ENCODE measurements around the gene PRPSAP1.

PRPSAP1 gene

GRCh38 chr17:76383546-76384221 is 30.0 kb upstream of the PRPSAP1 start:
- peak; percentile 84 for DNase-seq (ENCODE audit: low spot score)

- peak; percentile 82 for DNase-seq (ENCODE audit: low spot score)
These were observed 29.3 kb upstream of the PRPSAP1 start for GRCh38 chr17:76382803-76383545.

GRCh38 chr17:76382351-76382802 is 28.7 kb upstream of the PRPSAP1 start:
- DNase-seq (ENCODE audit: low spot score), result no peak

GRCh38 chr17:76381633-76382350 is 28.1 kb upstream of the PRPSAP1 start:
- DNase-seq (ENCODE audit: low spot score), result no peak

GRCh38 chr17:76379646-76380376 is 26.1 kb upstream of the PRPSAP1 start:
- DNase-seq (ENCODE audit: low spot score), result no peak

GRCh38 chr17:76379275-76379641 is 25.5 kb upstream of the PRPSAP1 start:
- no peak for DNase-seq (ENCODE audit: low spot score)

GRCh38 chr17:76378548-76379274 is 25.0 kb upstream of the PRPSAP1 start:
- DNase-seq (ENCODE audit: low spot score), result no peak

- no peak for DNase-seq (ENCODE audit: low spot score)
These were observed 22.8 kb upstream of the PRPSAP1 start for GRCh38 chr17:76376318-76377133.

GRCh38 chr17:76371656-76372628 is 18.2 kb upstream of the PRPSAP1 start:
- DNase-seq (ENCODE audit: low spot score), result no peak

GRCh38 chr17:76370261-76370993 is 16.7 kb upstream of the PRPSAP1 start:
- peak; percentile 53 for DNase-seq (ENCODE audit: low spot score)

- peak; percentile 39 for DNase-seq (ENCODE audit: low spot score)
These were observed 16.1 kb upstream of the PRPSAP1 start for GRCh38 chr17:76369804-76370203.

GRCh38 chr17:76369379-76369778 is 15.7 kb upstream of the PRPSAP1 start:
- DNase-seq (ENCODE audit: low spot score), result no peak

GRCh38 chr17:76368545-76368944 is 14.8 kb upstream of the PRPSAP1 start:
- DNase-seq (ENCODE audit: low spot score), result peak; percentile 39

GRCh38 chr17:76367642-76368041 is 13.9 kb upstream of the PRPSAP1 start:
- no peak for DNase-seq (ENCODE audit: low spot score)

- DNase-seq (ENCODE audit: low spot score), result peak; percentile 21
These were observed 12.5 kb upstream of the PRPSAP1 start for GRCh38 chr17:76366247-76366646.

- peak; percentile 17 for DNase-seq (ENCODE audit: low spot score)
These were observed 11.7 kb upstream of the PRPSAP1 start for GRCh38 chr17:76365256-76365903.

- DNase-seq (ENCODE audit: low spot score), result no peak
These were observed 9.6 kb upstream of the PRPSAP1 start for GRCh38 chr17:76363107-76363842.

All from D341Med (cell line).